HG02970 (cell line): ENCODE results near the gene ZNF33A.
"Not testable (repeated sequence)": the region's sequence is repeated elsewhere in the genome, so short reads cannot be mapped to it uniquely, and the experiment has no call there.

Source experiments
- ATAC-seq: cut with Tn5 transposase; IDR thresholded peaks from one replicate; pipeline ENCODE4 v1.9.1; 2021; ENCODE audit warnings: mild to moderate bottlenecking, moderate library complexity, moderate number of reproducible peaks; ENCODE audit not compliant: unreplicated experiment, low FRiP score

Gene ZNF33A

DNA sequence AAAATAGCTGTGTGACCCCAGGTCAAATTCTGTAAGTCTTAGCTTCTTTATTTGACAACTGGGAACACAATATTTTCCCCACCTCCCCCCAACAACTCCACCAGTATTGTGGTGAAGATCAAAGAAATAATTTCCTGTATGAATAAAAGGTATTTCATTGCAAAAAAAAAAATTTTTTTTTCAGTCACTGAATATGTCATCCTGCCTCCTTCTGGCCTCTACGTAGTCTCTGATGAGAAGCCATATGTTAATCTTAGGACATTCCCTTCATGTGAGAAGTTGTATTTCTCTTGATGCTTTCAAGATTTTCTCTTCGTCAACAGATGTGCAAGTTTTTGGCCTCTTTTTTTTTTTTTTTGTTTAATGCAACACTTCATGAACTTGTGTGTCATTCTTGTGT, 33.0 kb downstream of the ZNF33A start:
- no peak for ATAC-seq

DNA sequence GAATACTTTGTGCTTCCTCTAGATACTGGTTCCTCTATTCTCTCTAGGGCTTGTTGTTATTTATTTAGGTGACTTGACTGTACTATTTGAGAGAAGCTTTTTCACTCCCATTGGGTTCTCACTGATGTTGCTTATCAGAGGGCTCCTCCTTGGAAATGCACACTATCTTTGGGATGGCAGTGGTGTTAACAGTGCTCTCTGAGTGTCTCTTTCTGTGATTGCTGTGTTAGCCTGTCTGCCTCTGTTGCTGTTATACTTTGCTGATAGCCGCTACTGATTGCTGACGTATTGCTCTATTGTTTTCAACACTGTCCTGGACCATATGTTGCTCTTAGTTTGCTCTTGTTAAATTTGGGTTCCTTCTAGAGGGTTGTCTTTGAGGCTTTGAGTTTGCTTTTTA, 34.7 kb downstream of the ZNF33A start:
- ATAC-seq: no peak

DNA sequence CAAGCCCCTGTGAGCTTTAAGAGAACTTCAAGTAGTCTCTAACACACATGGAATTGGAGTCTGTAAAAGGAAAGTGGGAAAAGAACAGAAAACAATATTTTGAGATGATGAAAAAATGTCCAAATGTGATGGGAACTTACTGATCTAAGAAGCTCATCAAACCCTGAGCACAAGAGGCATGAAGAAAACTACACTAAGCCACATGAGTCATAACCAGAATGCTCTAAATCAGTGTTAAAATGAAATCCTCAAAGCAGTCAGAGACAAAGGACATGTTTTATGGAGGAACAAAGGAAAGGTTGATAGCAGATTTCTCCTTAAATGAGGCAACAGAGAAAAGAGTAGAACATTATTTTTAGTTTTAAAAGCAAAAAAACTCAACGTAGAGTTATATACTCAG, 37.2 kb downstream of the ZNF33A start:
- no peak for ATAC-seq

DNA sequence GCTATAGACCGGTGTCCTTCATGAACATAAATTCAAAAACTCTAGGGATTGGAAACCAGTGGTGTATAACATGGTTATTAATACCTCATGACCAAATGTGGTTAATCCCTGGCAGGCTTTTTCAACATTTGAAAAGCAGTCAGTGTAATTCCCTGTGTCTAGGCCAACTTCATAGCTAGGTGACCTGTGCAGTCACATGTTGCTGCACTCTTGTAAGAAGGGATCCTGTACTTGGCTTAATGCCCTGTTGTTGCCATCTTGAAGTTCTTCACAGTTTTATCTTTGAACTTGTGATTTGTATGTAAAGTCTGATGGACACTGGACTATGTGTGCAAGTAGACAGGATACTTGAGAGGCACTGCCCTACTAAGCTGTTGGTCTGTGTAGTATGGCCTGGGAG, 39.7 kb downstream of the ZNF33A start:
- ATAC-seq: no peak

DNA sequence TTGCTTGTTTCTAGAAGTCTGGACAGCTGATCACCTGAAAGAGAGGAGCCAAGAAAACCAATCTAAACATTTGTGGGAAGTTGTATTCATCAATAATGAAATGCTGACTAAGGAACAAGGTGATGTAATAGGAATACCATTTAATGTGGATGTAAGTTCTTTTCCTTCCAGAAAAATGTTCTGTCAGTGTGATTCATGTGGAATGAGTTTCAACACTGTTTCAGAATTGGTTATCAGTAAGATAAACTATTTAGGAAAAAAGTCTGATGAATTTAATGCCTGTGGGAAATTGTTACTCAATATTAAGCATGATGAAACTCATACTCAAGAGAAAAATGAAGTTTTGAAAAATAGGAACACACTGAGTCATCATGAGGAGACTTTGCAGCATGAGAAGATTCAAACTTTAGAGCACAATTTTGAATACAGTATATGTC, 43.9 kb downstream of the ZNF33A start:
- no peak for ATAC-seq

DNA sequence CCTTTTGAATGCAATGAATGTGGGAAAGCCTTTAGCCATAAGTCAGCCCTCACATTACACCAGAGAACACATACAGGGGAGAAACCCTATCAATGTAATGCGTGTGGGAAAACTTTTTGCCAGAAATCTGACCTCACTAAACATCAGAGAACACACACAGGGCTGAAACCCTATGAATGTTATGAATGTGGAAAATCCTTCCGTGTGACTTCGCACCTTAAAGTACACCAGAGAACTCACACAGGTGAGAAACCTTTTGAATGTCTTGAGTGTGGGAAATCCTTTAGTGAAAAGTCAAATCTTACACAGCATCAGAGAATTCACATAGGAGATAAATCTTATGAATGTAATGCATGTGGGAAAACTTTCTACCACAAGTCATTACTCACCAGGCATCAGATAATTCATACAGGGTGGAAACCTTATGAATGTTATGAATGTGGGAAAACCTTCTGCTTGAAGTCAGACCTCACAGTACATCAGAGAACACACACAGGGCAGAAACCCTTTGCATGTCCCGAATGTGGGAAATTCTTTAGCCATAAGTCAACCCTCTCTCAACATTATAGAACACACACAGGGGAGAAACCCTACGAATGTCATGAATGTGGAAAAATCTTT, 44.9 kb downstream of the ZNF33A start:
- ATAC-seq: not testable (repeated sequence)

DNA sequence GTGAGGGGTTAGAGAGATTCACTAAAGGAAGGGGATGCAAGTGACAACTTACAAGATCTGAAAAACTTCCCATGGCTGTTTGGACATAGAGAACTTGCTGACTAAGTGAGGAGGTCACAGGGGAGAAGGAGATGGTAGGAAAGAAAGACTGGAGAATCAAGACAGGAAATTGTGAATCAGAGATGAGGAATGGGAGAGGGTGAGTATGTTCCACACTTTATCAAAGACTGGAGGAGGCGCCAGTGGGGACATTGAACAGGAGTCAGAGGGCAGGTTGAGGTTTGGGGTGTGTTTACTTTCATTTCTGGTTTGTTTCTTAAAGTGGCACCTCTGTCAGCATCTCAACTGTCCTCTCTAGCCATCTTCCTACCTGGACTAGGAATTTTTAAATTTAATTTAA, 59.2 kb downstream of the ZNF33A start:
- not testable (repeated sequence) for ATAC-seq

DNA sequence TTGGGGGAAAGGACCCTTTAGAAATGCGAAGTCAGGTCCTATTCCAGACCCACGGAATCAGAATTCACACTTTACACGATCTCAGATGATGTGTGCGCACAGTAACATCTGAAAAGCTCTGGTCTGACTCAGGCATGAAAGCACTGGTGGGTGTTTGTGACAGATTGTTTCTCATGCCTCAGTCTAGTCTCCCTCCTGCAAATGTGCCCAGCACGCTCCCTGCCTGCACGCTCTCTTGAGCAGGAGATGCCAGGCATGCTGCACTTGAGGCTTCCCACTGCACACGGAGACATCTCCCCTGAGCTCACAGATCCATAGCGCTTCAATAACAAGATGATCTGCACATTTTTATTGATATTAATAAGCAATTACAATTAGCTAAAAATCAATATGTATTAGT, 60.0 kb downstream of the ZNF33A start:
- ATAC-seq: no peak

DNA sequence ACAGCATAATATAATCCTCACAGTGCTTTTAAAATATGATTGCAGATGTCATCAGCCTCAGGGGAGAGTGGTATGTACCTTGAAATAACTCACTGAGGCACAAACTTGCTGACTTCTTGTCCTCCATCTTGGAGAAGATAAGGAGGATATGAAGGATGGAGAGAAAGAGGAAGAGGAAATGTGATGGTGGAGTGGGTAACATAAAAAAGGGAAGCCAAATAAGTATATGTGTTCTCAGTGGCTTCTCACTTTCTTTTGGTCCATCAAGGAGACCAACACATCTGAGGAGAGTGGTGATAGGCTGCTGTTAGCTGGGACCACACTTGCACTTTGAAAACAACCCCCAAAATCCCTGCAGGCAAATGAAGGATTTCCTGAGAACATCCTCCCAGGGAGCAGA, 62.1 kb downstream of the ZNF33A start:
- ATAC-seq: no peak

DNA sequence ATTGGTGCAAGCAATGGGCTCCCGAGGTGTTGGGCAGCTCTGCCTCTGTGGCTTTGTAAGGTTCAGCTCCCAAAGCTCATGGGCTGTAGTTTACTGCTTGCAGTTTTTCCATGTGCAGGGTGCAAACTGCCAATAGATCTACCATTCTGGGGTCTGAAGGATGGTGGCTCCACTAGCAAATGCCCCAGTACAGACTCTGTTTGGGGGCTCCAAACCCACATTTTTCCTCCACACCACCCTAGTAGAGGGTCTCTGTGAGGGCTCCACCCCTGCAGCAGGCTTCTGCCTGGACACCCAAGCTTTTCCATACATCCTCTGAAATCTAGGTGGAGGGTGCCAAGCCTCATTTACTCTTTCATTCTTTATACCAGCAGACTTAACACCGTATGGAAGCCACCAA, 66.2 kb downstream of the ZNF33A start:
- ATAC-seq: no peak

DNA sequence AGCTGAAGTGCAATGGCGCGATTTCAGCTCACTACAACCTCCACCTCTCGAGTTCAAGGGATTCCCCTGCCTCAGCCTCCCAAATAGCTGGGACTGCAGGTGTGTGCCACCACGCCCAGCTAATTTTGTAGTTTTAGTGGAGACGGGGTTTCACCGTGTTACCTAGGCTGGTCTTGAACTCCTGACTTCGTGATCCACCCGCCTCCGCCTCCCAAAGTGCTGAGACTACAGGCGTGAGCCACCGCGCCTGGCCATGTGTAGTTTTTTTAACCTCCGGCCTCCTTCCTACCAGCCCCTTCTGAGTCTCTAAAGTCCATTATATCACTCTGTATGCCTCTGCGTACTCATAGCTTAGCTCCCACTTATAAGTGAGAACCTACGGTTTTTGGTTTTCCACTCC, 82.8 kb downstream of the ZNF33A start:
- ATAC-seq: not testable (repeated sequence)

DNA sequence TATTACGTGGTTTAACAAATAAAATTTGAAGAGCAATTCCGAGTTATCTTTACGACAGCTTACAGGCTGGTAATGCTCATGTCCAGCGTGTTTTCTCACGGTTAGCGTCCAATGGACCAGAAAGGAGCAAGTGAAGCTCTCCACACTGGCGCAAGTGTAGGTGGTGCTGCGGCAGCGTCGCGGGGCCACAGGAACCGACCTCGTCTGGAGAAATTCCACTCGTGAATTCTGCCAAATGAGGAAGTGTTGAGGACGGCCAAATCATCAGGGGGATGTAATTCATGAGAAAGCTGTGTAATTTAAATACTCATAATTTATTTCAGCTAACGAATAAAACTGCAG, 83.3 kb downstream of the ZNF33A start:
- ATAC-seq: peak; percentile 15

DNA sequence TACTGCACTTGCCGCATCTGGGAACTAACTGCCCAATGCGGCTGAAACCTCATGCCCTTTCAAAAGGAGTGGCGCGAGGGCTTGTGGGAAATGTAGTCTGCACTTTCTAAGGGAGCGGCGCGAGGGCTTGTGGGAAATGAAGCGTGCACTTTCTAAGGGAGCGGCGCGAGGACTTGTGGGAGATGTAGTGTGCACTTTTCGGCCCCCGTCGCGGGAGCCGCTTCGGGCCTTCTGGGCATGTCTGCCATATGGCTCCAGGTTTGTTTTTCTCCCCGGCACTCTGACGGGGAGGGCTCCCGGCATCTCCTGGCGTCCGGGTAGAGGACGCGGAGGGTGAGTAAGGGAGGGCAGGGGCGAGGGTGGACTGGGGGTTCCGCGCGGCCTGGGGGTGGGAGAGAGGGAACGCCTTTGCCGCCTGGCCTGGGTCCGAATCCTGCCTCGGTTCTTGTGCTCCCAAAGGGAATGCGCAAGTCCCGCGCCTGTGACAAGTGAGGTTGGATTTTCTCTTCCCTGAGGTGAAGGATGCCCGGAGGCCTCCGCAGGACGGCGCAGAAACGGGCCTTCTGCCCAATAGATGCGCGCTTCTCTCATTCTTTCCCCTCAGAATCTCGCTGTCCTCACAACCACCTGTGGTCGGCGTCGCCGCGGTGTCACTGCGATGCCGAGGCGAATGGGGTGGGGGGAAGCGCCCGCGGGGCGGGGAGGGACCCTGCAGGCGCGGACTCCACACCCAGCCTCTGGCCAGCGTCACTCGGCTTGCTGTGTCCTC, 83.9 kb downstream of the ZNF33A start, which contains the start of gene ZNF37A:
TSS of gene ZNF37A (plus strand) at position 180 of the 769 bp plus-strand sequence. CDS start 2,281 bp downstream, outside the sequence.
- ATAC-seq: peak; percentile 99

DNA sequence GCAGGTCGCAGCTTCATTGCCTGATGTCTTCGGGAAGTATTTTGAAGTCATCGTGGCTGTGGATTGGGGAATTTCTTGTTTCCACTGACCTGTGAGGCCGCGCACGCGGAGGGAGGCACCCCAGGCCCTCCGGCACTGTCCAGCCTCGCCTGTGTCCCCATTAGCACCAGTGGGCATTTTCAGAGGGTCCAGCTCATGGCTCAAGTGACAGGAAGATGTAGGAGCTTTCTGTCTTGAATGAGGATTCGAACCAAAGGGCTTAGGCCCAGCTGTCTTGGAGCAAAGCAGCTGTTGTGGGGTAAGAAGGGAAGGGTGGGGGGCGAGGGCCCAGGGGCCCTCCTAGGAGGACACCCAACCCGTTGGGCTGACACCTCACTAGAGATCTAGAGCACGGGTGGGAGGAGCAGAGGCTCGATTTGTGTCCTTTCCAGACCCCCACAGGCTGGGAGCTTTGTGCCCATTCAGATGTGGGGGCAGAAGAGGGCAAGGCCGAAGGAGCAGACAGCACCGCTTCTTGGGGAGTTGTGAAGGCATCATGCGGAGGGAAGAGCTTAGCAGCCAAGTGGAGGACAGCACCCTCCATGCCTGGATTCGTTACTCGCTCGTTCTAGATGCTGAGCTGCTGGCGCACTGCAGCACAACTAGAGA, 84.6 kb downstream of the ZNF33A start:
- no peak for ATAC-seq

DNA sequence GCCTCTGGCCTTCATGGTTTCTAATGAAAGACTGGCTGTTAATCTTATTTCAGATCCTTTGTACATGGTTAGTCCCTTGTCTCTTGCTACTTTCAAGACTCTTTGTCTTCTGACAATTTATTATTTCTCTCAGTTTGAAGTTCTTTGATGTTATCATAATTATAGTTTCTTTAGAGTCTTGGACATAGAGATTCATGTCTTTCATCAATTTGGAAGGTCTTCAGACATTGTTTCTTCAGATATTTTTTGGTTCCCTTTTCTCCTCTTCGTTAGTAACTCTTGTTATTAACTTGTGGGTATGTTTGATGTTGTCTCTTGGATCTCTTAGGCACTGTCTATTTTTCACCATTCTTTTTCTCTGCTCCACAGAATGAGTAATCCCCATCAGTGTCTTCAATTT, 92.4 kb downstream of the ZNF33A start:
- ATAC-seq: no peak

DNA sequence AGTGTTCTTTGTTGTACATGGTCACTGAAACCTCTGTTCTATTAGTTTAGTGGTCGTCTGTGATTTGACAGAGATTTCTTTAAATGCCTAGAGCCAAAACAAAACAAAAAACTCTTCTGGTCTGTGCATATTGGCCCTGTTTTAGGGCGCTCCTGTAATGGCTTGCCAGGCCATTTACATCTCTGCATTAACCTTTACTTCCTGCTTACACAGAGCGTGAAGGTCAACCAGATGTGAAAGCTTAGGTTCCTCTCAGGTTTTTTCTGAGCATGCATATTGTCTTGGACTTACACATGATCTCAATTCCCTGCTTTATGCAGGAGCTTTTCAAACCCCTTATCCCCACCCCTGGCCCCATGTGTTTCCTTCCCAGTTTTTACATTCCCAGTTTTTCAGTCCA, 93.3 kb downstream of the ZNF33A start:
- no peak for ATAC-seq

DNA sequence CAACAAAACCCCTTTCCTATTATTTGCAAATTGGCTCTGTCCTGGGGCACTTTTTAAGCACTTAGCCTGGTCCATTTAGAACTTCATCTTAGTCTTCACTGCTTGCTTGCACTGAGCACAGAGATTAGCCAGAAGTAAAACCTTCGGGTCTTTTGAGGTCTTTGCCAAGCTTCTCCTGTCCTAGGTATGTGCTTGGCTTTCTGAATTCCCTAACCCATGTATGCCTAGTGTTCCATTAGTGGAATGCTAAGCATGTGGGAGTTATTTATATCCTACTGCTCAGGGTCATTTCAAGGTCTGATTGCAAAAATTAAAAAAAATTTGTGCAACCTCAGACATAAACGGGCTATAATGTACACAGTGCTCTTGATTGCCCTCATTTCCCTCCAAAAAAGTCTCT, 101.7 kb downstream of the ZNF33A start:
- no peak for ATAC-seq
